ENCODE data around the gene POLR1B. TPM values are rescaled to one million over a fixed set of nuclear protein-coding genes. Genes with fewer than 3 reads are reported as not detected.

Gene POLR1B
- total and polyA plus RNA-seq, 4 donors: 6.5 to 23.8 (median 10.8) TPM

DNA sequence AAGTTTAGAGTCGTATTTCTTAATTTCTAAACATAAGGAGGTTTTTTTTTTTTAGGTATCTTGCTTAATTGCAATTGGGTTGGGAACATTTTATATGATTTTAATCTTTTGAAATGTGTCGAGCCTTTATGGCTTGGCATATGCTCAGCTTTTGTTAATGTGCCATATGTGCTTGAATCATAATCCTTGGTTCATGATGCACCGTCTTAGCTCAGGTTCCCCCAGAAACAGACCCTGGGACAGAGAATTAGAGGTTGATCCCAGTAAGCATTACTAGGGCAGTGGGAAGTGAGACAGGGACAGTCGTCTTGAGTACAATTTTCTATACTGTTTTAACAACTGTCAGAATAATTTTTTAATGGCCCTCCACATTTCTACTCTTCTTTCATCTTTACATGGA is 51.5 kb downstream of the POLR1B start (continued):
- TF ChIP-seq, protein P1, sequence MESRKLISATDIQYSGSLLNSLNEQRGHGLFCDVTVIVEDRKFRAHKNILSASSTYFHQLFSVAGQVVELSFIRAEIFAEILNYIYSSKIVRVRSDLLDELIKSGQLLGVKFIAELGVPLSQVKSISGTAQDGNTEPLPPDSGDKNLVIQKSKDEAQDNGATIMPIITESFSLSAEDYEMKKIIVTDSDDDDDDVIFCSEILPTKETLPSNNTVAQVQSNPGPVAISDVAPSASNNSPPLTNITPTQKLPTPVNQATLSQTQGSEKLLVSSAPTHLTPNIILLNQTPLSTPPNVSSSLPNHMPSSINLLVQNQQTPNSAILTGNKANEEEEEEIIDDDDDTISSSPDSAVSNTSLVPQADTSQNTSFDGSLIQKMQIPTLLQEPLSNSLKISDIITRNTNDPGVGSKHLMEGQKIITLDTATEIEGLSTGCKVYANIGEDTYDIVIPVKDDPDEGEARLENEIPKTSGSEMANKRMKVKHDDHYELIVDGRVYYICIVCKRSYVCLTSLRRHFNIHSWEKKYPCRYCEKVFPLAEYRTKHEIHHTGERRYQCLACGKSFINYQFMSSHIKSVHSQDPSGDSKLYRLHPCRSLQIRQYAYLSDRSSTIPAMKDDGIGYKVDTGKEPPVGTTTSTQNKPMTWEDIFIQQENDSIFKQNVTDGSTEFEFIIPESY (IDR thresholded peaks at IDR 0.05): no peak

DNA sequence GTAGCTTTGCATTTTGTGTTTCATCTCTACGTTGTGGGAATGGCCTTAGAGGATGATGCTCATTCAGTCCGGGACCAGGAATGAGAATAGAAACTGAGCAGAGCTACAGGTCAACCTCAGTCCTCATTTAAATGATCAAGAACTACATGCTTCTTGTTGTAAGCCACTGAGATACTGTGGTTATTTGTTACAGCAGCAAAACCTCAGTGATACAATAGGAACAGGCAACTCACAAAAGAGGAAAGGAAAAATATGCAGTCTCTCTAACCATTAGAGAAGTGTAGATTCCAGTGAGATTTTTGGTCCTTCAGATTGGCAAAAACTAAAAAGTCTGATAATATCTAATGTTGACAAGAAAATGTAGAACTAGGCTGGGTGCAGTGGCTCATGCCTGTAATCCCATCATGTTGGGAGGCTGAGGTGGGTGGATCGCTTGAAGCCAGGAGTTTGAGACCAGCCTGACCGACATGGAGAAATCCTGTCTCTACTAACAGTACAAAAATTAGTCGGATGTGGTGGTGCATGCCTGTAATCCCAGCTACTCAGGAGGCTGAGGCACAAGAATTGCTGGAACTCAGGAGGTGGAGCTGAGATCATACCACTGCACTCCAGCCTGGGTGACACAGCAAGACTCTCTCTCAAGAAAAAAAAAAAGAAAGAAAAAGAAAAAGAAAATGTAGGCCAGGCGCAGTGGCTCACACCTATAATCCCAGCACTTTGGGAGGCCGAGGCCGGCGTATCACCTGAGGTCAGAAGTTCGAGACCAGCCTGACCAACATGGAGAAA is 55.5 kb downstream of the POLR1B start:
- no peaks in the 10 kb centered on the region for H3K27me3 ChIP-seq (ENCODE audit: control insufficient read depth in 4 of 4, insufficient read depth in 4 of 4, low read length in 3 of 4)
- WGBS: 98% methylated on average over 10 of the region's 10 CpGs
- no peak for DNase-seq (ENCODE audit: low spot score)
- no peak for TF ChIP-seq GABPA (IDR thresholded peaks at IDR 0.05 in 1 of 2, conservative IDR thresholded peaks at IDR 0.05 in 1 of 2)
- TF ChIP-seq HNF4G (IDR thresholded peaks at IDR 0.05): no peak
- TF ChIP-seq NR2F2 (IDR thresholded peaks at IDR 0.05): no peak
- no peak for TF ChIP-seq TAF1 (conservative IDR thresholded peaks at IDR 0.05)
- no peak for TF ChIP-seq RAD21 (IDR thresholded peaks at IDR 0.05)
- TF ChIP-seq, protein P2, sequence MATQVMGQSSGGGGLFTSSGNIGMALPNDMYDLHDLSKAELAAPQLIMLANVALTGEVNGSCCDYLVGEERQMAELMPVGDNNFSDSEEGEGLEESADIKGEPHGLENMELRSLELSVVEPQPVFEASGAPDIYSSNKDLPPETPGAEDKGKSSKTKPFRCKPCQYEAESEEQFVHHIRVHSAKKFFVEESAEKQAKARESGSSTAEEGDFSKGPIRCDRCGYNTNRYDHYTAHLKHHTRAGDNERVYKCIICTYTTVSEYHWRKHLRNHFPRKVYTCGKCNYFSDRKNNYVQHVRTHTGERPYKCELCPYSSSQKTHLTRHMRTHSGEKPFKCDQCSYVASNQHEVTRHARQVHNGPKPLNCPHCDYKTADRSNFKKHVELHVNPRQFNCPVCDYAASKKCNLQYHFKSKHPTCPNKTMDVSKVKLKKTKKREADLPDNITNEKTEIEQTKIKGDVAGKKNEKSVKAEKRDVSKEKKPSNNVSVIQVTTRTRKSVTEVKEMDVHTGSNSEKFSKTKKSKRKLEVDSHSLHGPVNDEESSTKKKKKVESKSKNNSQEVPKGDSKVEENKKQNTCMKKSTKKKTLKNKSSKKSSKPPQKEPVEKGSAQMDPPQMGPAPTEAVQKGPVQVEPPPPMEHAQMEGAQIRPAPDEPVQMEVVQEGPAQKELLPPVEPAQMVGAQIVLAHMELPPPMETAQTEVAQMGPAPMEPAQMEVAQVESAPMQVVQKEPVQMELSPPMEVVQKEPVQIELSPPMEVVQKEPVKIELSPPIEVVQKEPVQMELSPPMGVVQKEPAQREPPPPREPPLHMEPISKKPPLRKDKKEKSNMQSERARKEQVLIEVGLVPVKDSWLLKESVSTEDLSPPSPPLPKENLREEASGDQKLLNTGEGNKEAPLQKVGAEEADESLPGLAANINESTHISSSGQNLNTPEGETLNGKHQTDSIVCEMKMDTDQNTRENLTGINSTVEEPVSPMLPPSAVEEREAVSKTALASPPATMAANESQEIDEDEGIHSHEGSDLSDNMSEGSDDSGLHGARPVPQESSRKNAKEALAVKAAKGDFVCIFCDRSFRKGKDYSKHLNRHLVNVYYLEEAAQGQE (IDR thresholded peaks at IDR 0.05): no peak
- TF ChIP-seq HNF4A (conservative IDR thresholded peaks at IDR 0.05): no peak
- TF ChIP-seq RXRA (IDR thresholded peaks at IDR 0.05): no peak
- TF ChIP-seq YY1 (IDR thresholded peaks at IDR 0.05): no peak
- TF ChIP-seq, protein P3, sequence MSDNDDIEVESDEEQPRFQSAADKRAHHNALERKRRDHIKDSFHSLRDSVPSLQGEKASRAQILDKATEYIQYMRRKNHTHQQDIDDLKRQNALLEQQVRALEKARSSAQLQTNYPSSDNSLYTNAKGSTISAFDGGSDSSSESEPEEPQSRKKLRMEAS (IDR thresholded peaks at IDR 0.05): no peak
- no peak overlapping the region for H3K4me3 ChIP-seq (ENCODE audit: low read depth in 1 of 3, low read length in 3 of 3)
- no peaks in the 10 kb centered on the region for H3K9me3 ChIP-seq (ENCODE audit: control insufficient read depth in 4 of 4, low read length in 3 of 4)
- H3K27ac ChIP-seq (ENCODE audit: low read depth in 1 of 2, low read length in 2 of 2): no peak overlapping the region
- no peak overlapping the region for H3K9ac ChIP-seq (ENCODE audit: low read depth in 1 of 2, low read length in 2 of 2)
- peaks cover 0 to 9% (median 1%) of the 10 kb centered on the region in 4 donors for H3K4me1 ChIP-seq (ENCODE audit: control insufficient read depth in 4 of 4, insufficient read depth in 4 of 4, low read length in 3 of 4)
- H3K36me3 ChIP-seq (ENCODE audit: control insufficient read depth in 4 of 4, insufficient read depth in 3 of 4, low read depth in 1 of 4, low read length in 3 of 4): no peaks in the 10 kb centered on the region

DNA sequence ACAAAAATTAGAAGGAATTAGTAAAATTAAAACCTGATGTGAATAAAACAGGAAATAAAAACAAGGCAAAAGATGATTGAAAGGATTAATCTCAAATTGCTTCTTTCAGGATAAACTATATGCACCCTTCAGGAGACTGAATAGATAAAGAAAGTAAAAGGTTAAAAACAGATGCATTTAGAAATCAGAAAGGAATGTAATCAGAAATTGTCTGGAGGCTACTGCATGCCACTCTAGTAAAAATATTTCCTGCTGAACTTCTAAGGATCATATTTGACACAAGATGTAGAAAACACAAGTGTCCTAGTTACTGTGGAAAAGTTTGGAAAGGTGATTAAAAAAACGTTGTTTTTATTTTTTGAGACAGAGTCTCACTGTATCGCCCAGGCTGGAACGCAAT is 58.4 kb downstream of the POLR1B start:
- Histone ChIP-seq H3K27me3 (ENCODE audit: control insufficient read depth in 4 of 4, insufficient read depth in 4 of 4, low read length in 3 of 4) (no peaks in the 10 kb centered on the region), H3K9me3 (ENCODE audit: control insufficient read depth in 4 of 4, low read length in 3 of 4) (no peaks in the 10 kb centered on the region), H3K27ac (ENCODE audit: low read depth in 1 of 2, low read length in 2 of 2) (no peak overlapping the region), H3K36me3 (ENCODE audit: control insufficient read depth in 4 of 4, insufficient read depth in 3 of 4, low read depth in 1 of 4, low read length in 3 of 4) (no peaks in the 10 kb centered on the region), H3K4me1 (ENCODE audit: control insufficient read depth in 4 of 4, insufficient read depth in 4 of 4, low read length in 3 of 4) (peaks cover 0 to 15% (median 8%) of the 10 kb centered on the region in 4 donors), H3K9ac (ENCODE audit: low read depth in 1 of 2, low read length in 2 of 2) (no peak overlapping the region), H3K4me3 (ENCODE audit: low read depth in 1 of 3, low read length in 3 of 3) (no peak overlapping the region)
- DNase-seq (ENCODE audit: low spot score): no peak
- TF ChIP-seq GABPA (IDR thresholded peaks at IDR 0.05 in 1 of 2, conservative IDR thresholded peaks at IDR 0.05 in 1 of 2) (no peak), FOXA1 (IDR thresholded peaks at IDR 0.05) (no peak), HNF4G (IDR thresholded peaks at IDR 0.05) (no peak), RAD21 (IDR thresholded peaks at IDR 0.05) (no peak), NR2F2 (IDR thresholded peaks at IDR 0.05) (no peak), HNF4A (conservative IDR thresholded peaks at IDR 0.05) (no peak), JUND (IDR thresholded peaks at IDR 0.05) (no peak), TAF1 (conservative IDR thresholded peaks at IDR 0.05) (no peak)
- TF ChIP-seq, protein P4, sequence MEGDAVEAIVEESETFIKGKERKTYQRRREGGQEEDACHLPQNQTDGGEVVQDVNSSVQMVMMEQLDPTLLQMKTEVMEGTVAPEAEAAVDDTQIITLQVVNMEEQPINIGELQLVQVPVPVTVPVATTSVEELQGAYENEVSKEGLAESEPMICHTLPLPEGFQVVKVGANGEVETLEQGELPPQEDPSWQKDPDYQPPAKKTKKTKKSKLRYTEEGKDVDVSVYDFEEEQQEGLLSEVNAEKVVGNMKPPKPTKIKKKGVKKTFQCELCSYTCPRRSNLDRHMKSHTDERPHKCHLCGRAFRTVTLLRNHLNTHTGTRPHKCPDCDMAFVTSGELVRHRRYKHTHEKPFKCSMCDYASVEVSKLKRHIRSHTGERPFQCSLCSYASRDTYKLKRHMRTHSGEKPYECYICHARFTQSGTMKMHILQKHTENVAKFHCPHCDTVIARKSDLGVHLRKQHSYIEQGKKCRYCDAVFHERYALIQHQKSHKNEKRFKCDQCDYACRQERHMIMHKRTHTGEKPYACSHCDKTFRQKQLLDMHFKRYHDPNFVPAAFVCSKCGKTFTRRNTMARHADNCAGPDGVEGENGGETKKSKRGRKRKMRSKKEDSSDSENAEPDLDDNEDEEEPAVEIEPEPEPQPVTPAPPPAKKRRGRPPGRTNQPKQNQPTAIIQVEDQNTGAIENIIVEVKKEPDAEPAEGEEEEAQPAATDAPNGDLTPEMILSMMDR (IDR thresholded peaks at IDR 0.05; ENCODE audit: low read depth, low read length, missing input control): no peak
- TF ChIP-seq, protein P2 (IDR thresholded peaks at IDR 0.05): no peak
- 86% methylated on average over 3 of the region's 3 CpGs for WGBS
